Measurements from ENCODE around the gene PRKACG.
A peak's percentile ranks its signal among the peaks of the same experiment; 100 is the strongest.

The PRKACG gene

GRCh38 chr9:68973619-68974018 is 40.3 kb downstream of the PRKACG start:
- TF ChIP-seq, protein P1, sequence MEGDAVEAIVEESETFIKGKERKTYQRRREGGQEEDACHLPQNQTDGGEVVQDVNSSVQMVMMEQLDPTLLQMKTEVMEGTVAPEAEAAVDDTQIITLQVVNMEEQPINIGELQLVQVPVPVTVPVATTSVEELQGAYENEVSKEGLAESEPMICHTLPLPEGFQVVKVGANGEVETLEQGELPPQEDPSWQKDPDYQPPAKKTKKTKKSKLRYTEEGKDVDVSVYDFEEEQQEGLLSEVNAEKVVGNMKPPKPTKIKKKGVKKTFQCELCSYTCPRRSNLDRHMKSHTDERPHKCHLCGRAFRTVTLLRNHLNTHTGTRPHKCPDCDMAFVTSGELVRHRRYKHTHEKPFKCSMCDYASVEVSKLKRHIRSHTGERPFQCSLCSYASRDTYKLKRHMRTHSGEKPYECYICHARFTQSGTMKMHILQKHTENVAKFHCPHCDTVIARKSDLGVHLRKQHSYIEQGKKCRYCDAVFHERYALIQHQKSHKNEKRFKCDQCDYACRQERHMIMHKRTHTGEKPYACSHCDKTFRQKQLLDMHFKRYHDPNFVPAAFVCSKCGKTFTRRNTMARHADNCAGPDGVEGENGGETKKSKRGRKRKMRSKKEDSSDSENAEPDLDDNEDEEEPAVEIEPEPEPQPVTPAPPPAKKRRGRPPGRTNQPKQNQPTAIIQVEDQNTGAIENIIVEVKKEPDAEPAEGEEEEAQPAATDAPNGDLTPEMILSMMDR (IDR thresholded peaks at IDR 0.05; ENCODE audit: borderline replicate concordance, control extremely low read depth, extremely low read depth, insufficient read depth, missing control alignments) = no peak
- no peak for DNase-seq (ENCODE audit: low spot score)
- in situ Hi-C loops (cut with MboI; ENCODE audit: low sequenced_read_pairs, unreplicated experiment) = no loop called here

DNA sequence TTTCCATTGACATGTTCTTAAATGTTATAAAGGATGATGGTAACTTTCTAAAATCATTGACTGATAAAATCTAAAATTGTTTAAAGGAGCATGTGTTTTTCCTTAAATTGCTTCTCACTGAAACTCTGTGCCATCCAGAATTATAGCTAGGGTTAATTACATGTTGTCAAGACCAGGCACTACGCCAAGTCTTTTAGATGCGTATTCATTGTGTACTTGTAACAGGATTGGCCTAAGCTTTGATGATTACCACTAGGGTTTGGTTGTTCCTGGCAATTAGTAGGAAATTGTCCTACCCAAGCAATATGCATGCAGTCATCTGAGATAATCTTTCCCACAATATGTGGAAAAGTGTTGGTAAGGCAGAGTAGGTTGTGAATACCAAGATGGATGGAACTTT is 43.8 kb downstream of the PRKACG start:
- no peak for DNase-seq (ENCODE audit: low spot score)
- in situ Hi-C loops (cut with MboI; ENCODE audit: low sequenced_read_pairs, unreplicated experiment) = no loop called here
- TF ChIP-seq, protein P1 (IDR thresholded peaks at IDR 0.05; ENCODE audit: borderline replicate concordance, control extremely low read depth, extremely low read depth, insufficient read depth, missing control alignments) = no peak

DNA sequence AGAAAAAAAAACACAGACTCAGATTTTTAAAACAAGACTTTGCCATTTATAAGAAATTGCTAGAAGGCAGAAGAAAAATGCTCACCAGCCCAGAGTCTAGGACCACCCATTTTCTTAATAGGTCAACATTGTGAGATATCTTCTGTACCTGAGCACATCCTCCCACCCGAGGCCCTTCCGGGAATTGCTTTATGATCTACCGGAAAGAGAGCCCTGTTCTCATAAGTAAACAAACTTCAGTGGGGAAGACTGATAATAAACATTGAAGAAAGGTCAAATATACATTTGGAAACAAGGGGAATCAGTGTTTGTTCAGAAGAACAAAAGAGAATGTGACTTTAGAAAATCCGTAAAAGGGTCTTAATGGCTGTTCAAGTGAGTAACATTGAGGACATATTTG is 44.4 kb downstream of the PRKACG start:
- DNase-seq (ENCODE audit: low spot score) = no peak
- TF ChIP-seq, protein P1 (IDR thresholded peaks at IDR 0.05; ENCODE audit: borderline replicate concordance, control extremely low read depth, extremely low read depth, insufficient read depth, missing control alignments) = no peak
- in situ Hi-C loops (cut with MboI; ENCODE audit: low sequenced_read_pairs, unreplicated experiment) = no loop called here

DNA sequence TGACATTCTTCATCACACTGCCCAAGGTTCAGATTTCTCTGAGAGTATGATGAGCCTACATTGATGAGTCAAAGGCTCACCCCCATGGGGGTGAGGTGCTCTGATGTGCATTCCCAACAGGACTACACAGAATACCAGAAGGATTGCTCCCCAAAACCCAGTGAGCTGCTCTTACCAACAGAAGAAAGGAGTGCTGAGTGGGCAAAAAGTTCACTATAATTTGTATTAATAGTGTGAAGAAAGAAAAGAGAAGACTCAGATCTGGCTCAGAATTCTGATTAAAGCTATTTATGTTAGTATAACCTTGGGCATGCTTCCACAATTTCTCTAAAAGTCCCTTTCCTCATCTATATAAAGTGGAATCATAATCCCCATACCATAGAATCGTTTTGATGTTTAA is 46.1 kb downstream of the PRKACG start:
- in situ Hi-C loops (cut with MboI; ENCODE audit: low sequenced_read_pairs, unreplicated experiment) = no loop called here
- no peak for DNase-seq (ENCODE audit: low spot score)
- TF ChIP-seq, protein P1 (IDR thresholded peaks at IDR 0.05; ENCODE audit: borderline replicate concordance, control extremely low read depth, extremely low read depth, insufficient read depth, missing control alignments) = no peak

DNA sequence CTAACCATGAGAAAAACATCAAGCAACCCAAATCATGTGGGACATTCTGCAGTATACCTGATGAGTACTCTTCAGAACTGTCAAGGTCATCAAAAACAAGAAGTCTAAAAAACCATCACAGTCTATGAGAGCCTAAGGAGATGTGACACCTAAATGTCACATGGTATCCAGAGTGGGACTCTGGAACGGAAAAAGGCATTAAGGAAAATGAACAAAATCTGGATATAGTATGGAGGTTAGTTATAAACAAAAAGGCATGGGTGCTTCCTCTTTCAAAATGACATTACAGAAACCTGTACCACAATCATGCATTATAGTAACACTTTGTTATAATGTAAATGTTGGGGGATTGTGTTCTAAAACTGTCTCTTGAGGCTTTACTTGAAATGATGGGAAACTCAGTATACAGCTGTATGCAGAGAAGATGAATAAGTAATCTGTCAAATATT is 47.4 kb downstream of the PRKACG start:
- DNase-seq (ENCODE audit: low spot score) = peak; percentile 60
- TF ChIP-seq, protein P1 (IDR thresholded peaks at IDR 0.05; ENCODE audit: borderline replicate concordance, control extremely low read depth, extremely low read depth, insufficient read depth, missing control alignments) = no peak
- in situ Hi-C loops (cut with MboI; ENCODE audit: low sequenced_read_pairs, unreplicated experiment) = no loop called here

GRCh38 chr9:68964765-68965164 is 49.1 kb downstream of the PRKACG start:
- in situ Hi-C loops (cut with MboI; ENCODE audit: low sequenced_read_pairs, unreplicated experiment) = no loop called here
- TF ChIP-seq, protein P1 (IDR thresholded peaks at IDR 0.05; ENCODE audit: borderline replicate concordance, control extremely low read depth, extremely low read depth, insufficient read depth, missing control alignments) = no peak
- no peak for DNase-seq (ENCODE audit: low spot score)

GRCh38 chr9:68964102-68964541 is 49.8 kb downstream of the PRKACG start:
- in situ Hi-C loops (cut with MboI; ENCODE audit: low sequenced_read_pairs, unreplicated experiment) = no loop called here
- no peak for DNase-seq (ENCODE audit: low spot score)

More at GRCh38 chr9:68964102-68964541, 49.8 kb downstream of the PRKACG start:
- TF ChIP-seq, protein P1 (IDR thresholded peaks at IDR 0.05; ENCODE audit: borderline replicate concordance, control extremely low read depth, extremely low read depth, insufficient read depth, missing control alignments) = no peak
